ENCODE measurements around the gene ABHD16A.

Gene ABHD16A

GRCh38 chr6:31662124-31662723, 40.9 kb downstream of the ABHD16A start:
- DNase-seq (ENCODE audit: low spot score): no peak

- DNase-seq (ENCODE audit: low spot score): no peak
These were observed 41.6 kb downstream of the ABHD16A start for GRCh38 chr6:31661262-31662123.

GRCh38 chr6:31660381-31661261, 42.5 kb downstream of the ABHD16A start, which contains the start of gene C6orf47:
TSS of gene C6orf47 (minus strand) at chr6:31660778. CDS start at chr6:31659947, 831 bp downstream.
- peak; percentile 92 for DNase-seq (ENCODE audit: low spot score)

GRCh38 chr6:31659649-31660380, 43.3 kb downstream of the ABHD16A start:
- no peak for DNase-seq (ENCODE audit: low spot score)

GRCh38 chr6:31658983-31659648, 44.0 kb downstream of the ABHD16A start:
- no peak for DNase-seq (ENCODE audit: low spot score)

- DNase-seq (ENCODE audit: low spot score): no peak
These were observed 44.9 kb downstream of the ABHD16A start for GRCh38 chr6:31658158-31658688.

- DNase-seq (ENCODE audit: low spot score): no peak
These were observed 45.5 kb downstream of the ABHD16A start for GRCh38 chr6:31657406-31658157.

GRCh38 chr6:31655349-31656237, 47.5 kb downstream of the ABHD16A start, which contains the start of gene APOM:
TSS of gene APOM (plus strand) at chr6:31655894. CDS start at chr6:31655967, 73 bp downstream.
- DNase-seq (ENCODE audit: low spot score): no peak

- no peak for DNase-seq (ENCODE audit: low spot score)
These were observed 48.4 kb downstream of the ABHD16A start for GRCh38 chr6:31654574-31655348.

GRCh38 chr6:31652925-31653724, 50.0 kb downstream of the ABHD16A start:
- DNase-seq (ENCODE audit: low spot score): peak; percentile 88

- peak; percentile 83 for DNase-seq (ENCODE audit: low spot score)
These were observed 51.4 kb downstream of the ABHD16A start for GRCh38 chr6:31651602-31652191.

- no peak for DNase-seq (ENCODE audit: low spot score)
These were observed 57.8 kb downstream of the ABHD16A start for GRCh38 chr6:31645325-31645724.

- DNase-seq (ENCODE audit: low spot score): no peak
These were observed 59.2 kb downstream of the ABHD16A start for GRCh38 chr6:31643818-31644454.

- no peak for DNase-seq (ENCODE audit: low spot score)
These were observed 60.1 kb downstream of the ABHD16A start for GRCh38 chr6:31642798-31643570.

- DNase-seq (ENCODE audit: low spot score): no peak
These were observed 61.8 kb downstream of the ABHD16A start for GRCh38 chr6:31641370-31641769.

GRCh38 chr6:31640612-31641011, 62.5 kb downstream of the ABHD16A start:
- DNase-seq (ENCODE audit: low spot score): no peak
